HG03097 (cell line): ENCODE measurements around the gene RBMS1.

Source experiments
- ATAC-seq: cut with Tn5 transposase; IDR thresholded peaks from one replicate; pipeline ENCODE4 v1.9.1; 2021; ENCODE audit not compliant: unreplicated experiment, low FRiP score

The RBMS1 gene

DNA sequence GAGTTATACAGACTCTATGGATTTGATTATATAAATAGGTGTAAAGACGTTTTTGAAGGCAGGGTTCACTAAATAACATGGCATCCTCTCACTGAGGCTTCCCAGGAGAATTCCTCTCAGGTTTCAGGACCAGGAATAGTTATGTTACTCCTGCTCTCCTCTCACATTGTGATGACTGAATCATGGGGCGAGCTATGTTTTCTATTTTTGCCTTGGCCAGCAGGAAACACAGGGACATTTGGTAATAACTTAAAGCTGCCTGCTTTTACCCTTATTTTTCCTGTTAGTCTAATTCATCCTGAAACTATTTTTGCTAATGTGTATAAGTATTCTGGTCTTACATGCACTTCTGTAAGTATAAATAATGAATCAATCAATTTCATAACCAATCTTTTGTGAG lies 178.3 kb downstream of the RBMS1 start:
- ATAC-seq: no peak

DNA sequence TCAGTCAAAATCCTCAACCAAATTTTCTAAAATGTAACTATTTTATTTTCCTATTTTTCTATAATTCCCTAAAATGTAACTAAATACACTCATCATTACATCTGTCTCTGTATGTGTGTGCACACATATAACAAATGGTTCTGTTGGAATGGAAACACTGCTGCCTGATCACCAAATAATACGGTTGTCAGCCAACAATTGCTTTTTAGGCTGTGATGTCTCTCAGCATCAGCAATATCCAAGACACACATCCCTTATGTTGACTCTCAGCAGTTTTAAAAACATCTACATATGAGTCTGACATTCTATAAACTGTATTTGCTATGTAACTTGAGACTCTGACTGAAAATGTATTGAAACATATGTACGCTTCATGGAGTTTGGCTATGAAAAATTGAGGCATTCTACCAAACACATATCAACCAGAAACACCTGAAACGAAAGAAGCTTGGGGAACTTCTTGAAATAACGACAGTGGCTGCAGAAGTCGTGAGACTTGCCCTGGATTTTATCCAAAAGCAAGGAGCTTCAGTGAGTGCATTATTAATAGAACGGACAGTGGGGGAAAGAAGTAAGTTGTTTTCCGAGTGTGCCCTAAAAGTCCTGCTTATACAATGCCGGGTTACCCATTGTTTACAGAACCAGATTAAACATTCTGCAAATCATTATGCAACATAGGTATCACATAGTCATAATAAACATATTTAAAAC lies 183.3 kb downstream of the RBMS1 start:
- no peak for ATAC-seq

DNA sequence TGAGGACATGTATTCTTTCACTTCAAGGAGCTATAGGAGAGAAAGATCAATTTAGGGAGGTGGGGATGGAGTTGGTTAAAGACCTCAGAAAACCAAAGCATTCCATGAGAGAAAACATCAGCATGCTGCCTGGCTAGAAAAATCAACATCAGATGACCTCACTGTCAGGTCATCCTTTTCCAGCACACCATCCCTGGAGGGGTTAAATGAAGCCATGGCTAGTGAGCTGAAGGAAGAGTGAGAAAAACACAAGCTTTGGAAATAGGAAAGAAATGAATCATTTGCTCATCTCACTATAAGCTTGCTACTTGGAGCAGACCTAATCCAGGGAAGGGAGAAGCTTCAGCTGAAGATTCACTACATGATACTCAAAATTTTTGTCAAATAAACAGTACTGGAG lies 184.0 kb downstream of the RBMS1 start:
- no peak for ATAC-seq

- no peak for ATAC-seq
These were observed 184.7 kb downstream of the RBMS1 start for GRCh38 chr2:160308915-160309314.

DNA sequence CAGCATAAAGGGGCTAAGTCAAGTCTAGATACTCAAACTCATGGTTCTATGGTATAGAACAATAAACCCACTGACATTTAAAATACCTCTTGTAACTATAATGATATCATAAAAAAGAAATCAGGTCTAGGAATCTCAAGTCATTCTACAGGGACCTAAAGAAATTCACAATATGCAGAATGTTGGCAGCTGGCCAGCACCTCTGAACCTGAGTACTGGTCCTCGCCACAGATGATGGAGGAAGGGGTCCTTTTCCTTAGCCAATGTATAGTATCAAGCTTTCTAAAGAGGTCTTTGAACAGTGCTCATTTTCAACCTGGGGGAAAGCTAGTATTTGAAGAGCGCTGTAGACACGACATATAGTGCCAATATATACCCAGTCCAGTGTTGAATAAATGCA lies 185.1 kb downstream of the RBMS1 start:
- ATAC-seq: no peak

DNA sequence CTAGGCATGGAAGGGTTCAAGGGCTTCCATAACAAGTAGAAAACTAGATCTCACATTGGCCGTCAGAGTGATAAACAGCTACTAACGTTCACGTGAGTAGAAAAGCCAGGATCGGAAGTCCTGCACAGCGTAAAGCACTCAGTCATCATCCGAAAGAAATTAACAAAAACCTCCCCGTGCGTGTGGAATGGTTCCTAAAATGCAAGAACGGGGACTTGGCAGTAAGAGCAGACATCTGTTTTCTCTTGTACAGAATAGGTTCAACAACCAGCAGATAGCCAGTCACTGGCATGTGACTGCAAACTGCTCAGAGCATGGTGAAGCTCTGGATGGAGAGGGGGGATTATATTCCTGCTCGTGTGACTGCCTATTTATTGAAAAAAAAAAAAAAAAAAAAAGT lies 186.6 kb downstream of the RBMS1 start:
- no peak for ATAC-seq

- ATAC-seq: no peak
These were observed 188.4 kb downstream of the RBMS1 start for GRCh38 chr2:160305081-160305750.

GRCh38 chr2:160303527-160303926 lies 190.1 kb downstream of the RBMS1 start:
- no peak for ATAC-seq

GRCh38 chr2:160303076-160303475 lies 190.5 kb downstream of the RBMS1 start:
- ATAC-seq: no peak

DNA sequence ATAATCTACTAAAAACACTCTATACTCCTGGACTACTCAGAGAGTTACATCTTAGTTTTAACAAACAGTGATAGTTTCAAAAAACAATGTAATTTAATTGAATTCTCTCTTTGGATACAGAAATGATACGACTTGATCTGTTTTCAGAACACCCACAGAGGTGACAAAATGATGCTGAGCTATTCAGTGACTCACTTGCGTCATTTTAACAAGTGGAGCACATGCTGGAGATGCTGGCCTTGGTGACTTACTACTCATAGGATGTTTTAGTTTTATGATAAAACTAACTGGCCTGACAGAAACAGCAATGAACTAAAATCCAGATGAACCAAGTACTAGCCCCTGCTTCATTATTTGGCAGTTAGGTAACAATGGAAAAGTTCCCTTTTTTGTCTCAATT lies 192.2 kb downstream of the RBMS1 start:
- ATAC-seq: no peak

- no peak for ATAC-seq
These were observed 193.4 kb downstream of the RBMS1 start for GRCh38 chr2:160300203-160300602.

- no peak for ATAC-seq
These were observed 194.1 kb downstream of the RBMS1 start for GRCh38 chr2:160299540-160299939.

DNA sequence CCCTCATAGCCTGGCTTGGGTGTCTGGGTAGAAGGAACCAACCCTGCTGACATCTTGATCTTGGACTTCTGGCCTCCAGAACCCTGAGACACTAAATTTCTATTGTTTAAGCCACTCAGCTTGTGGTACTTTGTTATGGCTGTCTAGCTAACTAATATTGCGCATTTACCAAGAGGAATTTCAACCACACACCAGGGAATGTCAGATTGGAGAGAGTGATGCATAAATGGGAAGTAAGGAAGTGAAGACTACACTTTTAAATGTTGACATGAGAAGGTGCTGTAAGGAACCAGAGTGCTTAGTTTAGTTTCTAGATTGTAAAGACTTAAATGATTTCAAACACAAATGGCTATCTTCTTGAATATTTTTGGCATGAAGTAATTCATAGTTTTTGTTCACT lies 194.6 kb downstream of the RBMS1 start:
- no peak for ATAC-seq

DNA sequence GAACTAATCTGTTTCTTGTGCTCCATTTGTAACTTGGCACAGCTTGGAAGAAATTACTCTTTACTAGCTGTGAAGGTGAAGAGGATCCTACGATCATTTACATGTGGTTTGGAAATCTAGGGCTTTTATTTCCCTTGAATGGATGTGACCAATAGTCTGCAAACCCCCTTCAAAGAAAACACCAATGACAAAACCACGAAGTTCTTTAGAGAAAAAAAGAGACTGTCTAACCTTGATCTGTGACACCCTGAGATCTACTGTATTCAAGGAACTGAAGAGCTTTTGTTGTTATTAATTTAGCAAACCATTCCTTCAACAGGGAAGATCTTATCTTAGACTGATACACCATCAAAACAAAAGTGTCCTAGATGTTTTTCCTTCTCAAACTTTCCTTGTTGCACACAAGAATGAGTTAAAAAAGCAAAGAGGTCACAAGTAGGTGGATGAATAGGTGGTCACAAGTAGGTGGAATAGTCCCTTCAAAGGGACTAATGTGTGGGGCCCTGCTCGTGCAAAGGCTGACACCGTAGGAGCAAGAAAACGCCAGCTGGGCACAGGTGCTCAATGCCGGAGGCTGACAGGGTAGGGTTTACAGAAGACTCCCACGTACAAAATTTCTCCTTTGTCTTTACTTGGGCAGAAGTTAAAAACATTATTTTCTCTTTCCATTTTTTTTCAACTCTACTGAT lies 197.9 kb downstream of the RBMS1 start:
- no peak for ATAC-seq

GRCh38 chr2:160294889-160295288 lies 198.7 kb downstream of the RBMS1 start:
- ATAC-seq: no peak

GRCh38 chr2:160294339-160294803 lies 199.2 kb downstream of the RBMS1 start:
- ATAC-seq: no peak

DNA sequence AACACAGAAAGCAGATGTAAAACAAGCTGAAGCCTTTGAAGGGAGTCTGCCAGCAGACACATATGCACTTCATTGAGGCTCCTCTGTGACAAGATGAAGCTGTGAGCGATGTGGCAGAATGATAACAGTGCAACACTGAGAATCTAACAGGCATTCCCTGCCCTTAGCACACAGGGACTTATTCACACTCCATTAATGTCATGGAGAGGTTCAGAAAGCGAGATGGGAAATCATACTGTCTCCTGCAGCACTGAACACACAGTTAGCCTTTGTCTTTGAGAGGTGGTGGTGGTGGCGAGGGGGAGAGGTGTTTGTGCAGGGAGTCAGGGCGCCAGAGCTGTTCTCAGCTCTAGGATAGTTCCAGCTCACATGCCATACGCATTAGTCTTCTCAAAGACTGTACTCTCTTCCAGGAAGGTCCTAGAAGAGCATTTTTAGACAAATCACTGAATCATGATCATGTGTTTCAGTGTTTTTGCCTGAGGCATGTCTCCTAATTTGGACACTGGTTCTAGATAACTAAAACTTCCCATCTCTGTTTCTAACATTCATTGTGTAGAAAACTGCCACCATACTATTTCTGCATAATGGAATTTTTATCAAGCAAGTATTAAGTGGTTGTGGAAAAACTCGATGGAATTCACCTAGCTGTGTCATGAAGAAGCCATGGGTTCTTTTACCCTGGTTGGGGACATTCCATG lies 200.1 kb downstream of the RBMS1 start:
- ATAC-seq: no peak

DNA sequence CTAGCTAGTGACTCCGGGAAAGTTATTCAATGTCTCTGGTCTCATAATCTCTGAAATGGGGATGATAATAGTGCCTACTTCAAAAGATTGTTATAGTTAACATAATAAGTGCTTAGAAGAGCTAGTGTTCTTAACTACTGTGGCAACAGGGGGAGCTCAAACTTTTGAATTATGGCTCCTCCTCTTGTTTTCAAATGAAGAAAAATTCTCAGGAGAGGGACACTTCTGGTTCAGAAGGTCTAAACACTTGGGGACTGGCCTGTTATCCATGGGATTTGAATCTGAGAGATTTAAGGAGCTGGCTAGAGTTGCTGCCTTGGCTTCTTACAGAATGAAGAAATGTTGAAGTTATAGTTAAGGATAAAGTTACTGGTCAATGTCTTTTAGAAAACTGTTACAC lies 201.4 kb downstream of the RBMS1 start:
- ATAC-seq: no peak

DNA sequence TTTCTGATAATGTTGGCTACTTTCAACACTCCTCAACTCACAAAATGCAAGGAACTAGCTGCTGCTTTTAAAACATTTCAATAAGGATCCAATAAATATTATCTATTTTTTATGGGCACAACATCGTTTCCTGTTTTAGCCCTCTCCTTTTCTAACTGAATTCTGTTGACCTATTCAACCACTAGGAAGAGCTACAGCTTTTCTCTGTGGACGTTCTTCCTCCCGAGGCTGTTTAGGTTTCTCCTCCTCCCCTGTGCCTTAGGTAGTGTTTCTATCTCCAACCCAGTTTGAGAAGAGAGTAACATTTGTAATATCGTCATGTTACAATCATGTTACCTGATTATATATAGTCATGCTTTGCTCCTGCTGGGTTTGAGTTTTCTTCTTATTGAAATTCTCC lies 202.2 kb downstream of the RBMS1 start:
- ATAC-seq: no peak

DNA sequence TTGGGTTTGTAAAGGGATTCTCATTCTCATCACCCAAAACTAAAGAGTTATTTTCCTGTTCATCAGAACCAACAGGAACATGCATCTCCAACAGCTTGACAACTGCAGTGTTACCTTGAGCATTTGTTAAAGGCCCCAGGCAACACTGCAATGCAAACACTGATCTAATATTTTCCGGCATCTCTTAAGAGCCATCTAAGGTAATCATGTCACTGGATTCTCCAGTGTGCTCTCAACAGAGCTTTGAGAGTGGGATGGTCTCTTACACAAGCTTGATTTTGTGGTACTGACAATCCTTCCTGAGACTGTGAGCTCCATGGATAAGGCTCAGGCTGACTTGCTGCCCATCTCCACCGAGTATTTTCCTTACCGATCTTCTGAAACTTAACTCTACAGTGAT lies 203.0 kb downstream of the RBMS1 start:
- ATAC-seq: no peak

- no peak for ATAC-seq
These were observed 203.8 kb downstream of the RBMS1 start for GRCh38 chr2:160289831-160290230.
